ENCODE results near the gene COL4A6.

- TF ChIP-seq POLR2A (IDR thresholded peaks at IDR 0.05; ENCODE audit: low read length) (no peak), GATA1 (IDR thresholded peaks at IDR 0.05; ENCODE audit: low read depth, low read length) (no peak)
Observed at GRCh38 chrX:108246304-108246954, 191.8 kb downstream of the COL4A6 start.
